K562 (cell line): Measurements from ENCODE around the gene NXPH4. TPM values are rescaled to one million over a fixed set of nuclear protein-coding genes. Genes with fewer than 3 reads are reported as not detected.
A peak's percentile ranks its signal among the peaks of the same experiment; 100 is the strongest.

ENCODE experiments used
- ATAC-seq: fragments of 200-7000 bp; cut with Tn5 transposase; 3 replicates; pipeline ENCODE4 v1.9.1; 2020; ENCODE audit warnings: moderate library complexity
- BruUV-seq: library from RNA; stranded (reverse); fragments of 400-500 nt; replicated peaks from 2 replicates; lab custom pipeline; 2021; lab: Mats Ljungman, UMichigan
- CTCF ChIA-PET: fragments of 300-600 bp; formaldehyde crosslinking; extraction: SDS; loops from one replicate; lab custom pipeline; 2021; ENCODE audit warnings: low intra/inter-chr PET ratio; lab: Yijun Ruan, JAX
- POLR2A ChIA-PET: fragments of 300-600, 350-650 bp; sonication (Branson Sonifier 250); formaldehyde crosslinking; extraction: SDS; loops from one replicate; lab custom pipeline; 2021; ENCODE audit warnings: antibody characterized with exemption, inconsistent platforms; lab: Yijun Ruan, JAX
- DNase-seq, 4 experiments: peaks; one replicate each; pipeline versions ENCODE4 v3.0.0 to v3.0.0-alpha.2; 2011 to 2018; ENCODE audit warnings: low spot score in 3 of 4, mixed read lengths in 3 of 4; ENCODE audit errors: extremely low read depth in 1 of 4
- FAIRE-seq: peaks from 2 replicates; lab custom pipeline; 2011; peaks lifted over from hg19 to GRCh38; lab: Jason Lieb, UNC
- H2AFZ ChIP-seq: 2 replicates; pipeline ENCODE4 v1.6.0; 2011; ENCODE audit warnings: low read depth, low read length, control low read depth, inconsistent platforms
- H3K27ac ChIP-seq: fragments of 200-600 bp; 3 replicates; pipeline ENCODE4 v1.8.0; 2011; ENCODE audit warnings: low read depth, mild to moderate bottlenecking, control low read depth, inconsistent platforms, low read length, moderate library complexity, mixed read lengths; ENCODE audit errors: extremely low read depth
- H3K27me3 ChIP-seq, 2 experiments: fragments of 300-600 bp in 1 of 2; 2 replicates in 1 of 2; 3 replicates in 1 of 2; pipeline versions ENCODE4 v1.6.0 to v1.8.0; 2011; ENCODE audit warnings: inconsistent platforms in 2 of 2, low read length in 2 of 2, mild to moderate bottlenecking in 1 of 2, mixed read lengths in 1 of 2, moderate library complexity in 1 of 2; ENCODE audit not compliant: control insufficient read depth in 2 of 2, insufficient read depth in 2 of 2
- H3K36me3 ChIP-seq: fragments of 300-600 bp; 3 replicates; pipeline ENCODE4 v1.8.0; 2011; ENCODE audit warnings: mild to moderate bottlenecking, low read length, inconsistent platforms; ENCODE audit not compliant: control insufficient read depth, insufficient read depth
- H3K4me1 ChIP-seq, 2 experiments: fragments of 200-600 bp in 1 of 2; replicated peaks in 1 of 2; 2 replicates in 1 of 2; 3 replicates in 1 of 2; pipeline versions ENCODE4 v1.5.1 to v1.8.0; 2011; ENCODE audit warnings: inconsistent platforms in 2 of 2, low read length in 2 of 2, mild to moderate bottlenecking in 1 of 2, mixed read lengths in 1 of 2, moderate library complexity in 1 of 2; ENCODE audit not compliant: control insufficient read depth in 2 of 2, insufficient read depth in 2 of 2
- H3K4me2 ChIP-seq: 2 replicates; pipeline ENCODE4 v1.6.1; 2011; ENCODE audit warnings: low read length, control low read depth, inconsistent platforms, mixed read lengths; ENCODE audit not compliant: insufficient read depth
- H3K4me3 ChIP-seq: fragments of 200-600 bp; sonication (generic), shearing (Covaris generic); 2 replicates; pipeline ENCODE4 v1.5.1; 2016; ENCODE audit warnings: control low read depth, inconsistent platforms
- H3K79me2 ChIP-seq: fragments of 200-600 bp; 3 replicates; pipeline ENCODE4 v1.8.0; 2011; ENCODE audit warnings: low read length, inconsistent platforms; ENCODE audit not compliant: control insufficient read depth, insufficient read depth
- H3K9ac ChIP-seq, 2 experiments: 2 replicates each; pipeline versions ENCODE4 v1.6.0 to v1.6.1; 2011; ENCODE audit warnings: low read depth in 2 of 2, low read length in 2 of 2, control low read depth in 1 of 2, inconsistent platforms in 1 of 2, mild to moderate bottlenecking in 1 of 2, mixed read lengths in 1 of 2; ENCODE audit not compliant: insufficient read depth in 1 of 2
- H3K9me1 ChIP-seq: one replicate; pipeline ENCODE4 v1.6.0; 2011; ENCODE audit warnings: inconsistent platforms, mild to moderate bottlenecking, low read length, moderate library complexity; ENCODE audit not compliant: control insufficient read depth, insufficient read depth
- H3K9me3 ChIP-seq: replicated peaks from 2 replicates; pipeline ENCODE4 v1.5.1; 2011; ENCODE audit warnings: low read depth, low read length, inconsistent platforms; ENCODE audit not compliant: control insufficient read depth, insufficient read depth
- H4K20me1 ChIP-seq: replicated peaks from 2 replicates; pipeline ENCODE4 v1.6.1; 2011; ENCODE audit warnings: low read length, inconsistent platforms, mixed read lengths; ENCODE audit not compliant: control insufficient read depth, insufficient read depth
- EGR1 ChIP-seq: fragments of 450-650 bp; conservative IDR thresholded peaks from 2 replicates; pipeline ENCODE4 v1.6.1; 2017; ENCODE audit warnings: mild to moderate bottlenecking
- ELK3 ChIP-seq: fragments of 450-650 bp; formaldehyde crosslinking; IDR thresholded peaks from 2 replicates; pipeline ENCODE4 v1.4.0; 2020; ENCODE audit warnings: mild to moderate bottlenecking
- OTX1 ChIP-seq: fragments of 450-650 bp; formaldehyde crosslinking; IDR thresholded peaks from 2 replicates; pipeline ENCODE4 v1.4.0; 2022; ENCODE audit warnings: mild to moderate bottlenecking
- ZBTB17 ChIP-seq: fragments of 450-650 bp; formaldehyde crosslinking; IDR thresholded peaks from 2 replicates; pipeline ENCODE4 v1.4.0; 2020; ENCODE audit warnings: mild to moderate bottlenecking
- ZFP1 ChIP-seq: fragments of 450-650 bp; formaldehyde crosslinking; IDR thresholded peaks from 2 replicates; pipeline ENCODE4 v1.4.0; 2020; ENCODE audit warnings: mild to moderate bottlenecking, mixed read lengths
- ZKSCAN8 ChIP-seq: fragments of 200-800 bp; sonication (Bioruptor generic); IDR thresholded peaks from 2 replicates; pipeline ENCODE4 v1.6.1; 2016; ENCODE audit warnings: missing genetic modification characterization, missing compliant biosample characterization
- ZNF436 ChIP-seq: fragments of 250-450, 450-650 bp; sonication (Bioruptor Pico); formaldehyde crosslinking; IDR thresholded peaks from 2 replicates; pipeline ENCODE4 v1.7.0; 2020; ENCODE audit warnings: mild to moderate bottlenecking
- ZNF584 ChIP-seq: fragments of 200-800 bp; sonication (Bioruptor generic); IDR thresholded peaks from 2 replicates; pipeline ENCODE4 v1.6.1; 2016; ENCODE audit warnings: low read depth, mild to moderate bottlenecking, missing genetic modification characterization, missing compliant biosample characterization
- WGBS: fragments of 100-300 bp; shearing (Covaris generic); methylation state at CpG from one replicate; pipeline ENCODE4 v1.1.6; 2016; ENCODE audit warnings: low coverage, mixed read lengths; ENCODE audit not compliant: insufficient coverage; ENCODE audit errors: missing lambda C conversion rate; 5-methylcytosine and 5-hydroxymethylcytosine counted together
- in situ Hi-C: fragments of 300-500 bp; cut with MboI; formaldehyde crosslinking; loops from 4 replicates; pipeline ENCODE4 v1.15.0; 2018; ENCODE audit warnings: inconsistent platforms, mixed read lengths
- intact Hi-C: fragments of 100-400 bp; cut with micrococcal nuclease; formaldehyde crosslinking; loops from 2 replicates; pipeline ENCODE4 v1.14.2; 2022
- polyA plus RNA-seq, 8 experiments: library from polyadenylated mRNA; depleted of rRNA in 4 of 8; stranded (reverse) in 5 of 8; unstranded in 3 of 8; fragments of >200 nt; fragmentation: Nextera tagmentation in 2 of 8; fragmentation: Illumina TruSeq in 1 of 8; extraction: Ambion mirVana in 2 of 8; extraction: Trizol in 1 of 8; gene quantifications; 2 replicates each; pipeline versions ENCODE4 v1.2.1 to v1.2.3, GENCODE V29; 2011 to 2014; ENCODE audit warnings: inconsistent platforms in 1 of 8, missing spikeins in 1 of 8
- total RNA-seq, 7 experiments: library from RNA; depleted of rRNA in 6 of 7; stranded (reverse); fragments of >200 nt in 6 of 7; fragmentation: Illumina TruSeq in 2 of 7; extraction: Trizol in 2 of 7; gene quantifications; 2 replicates each; pipeline versions ENCODE4 v1.2.1 to v1.2.3, GENCODE V29; 2011 to 2021; ENCODE audit warnings: low replicate concordance in 1 of 7
- TF ChIP-seq, protein P1 (sequence below): fragments of 450-650 bp; conservative IDR thresholded peaks from 2 replicates; pipeline ENCODE4 v1.6.1; 2016; ENCODE audit warnings: missing genetic modification characterization, low read depth, mild to moderate bottlenecking, missing compliant biosample characterization, moderate library complexity
- TF ChIP-seq, protein P2 (sequence below): fragments of 250-450 bp; sonication (Bioruptor Pico); IDR thresholded peaks from 2 replicates; pipeline ENCODE4 v1.9.0; 2021; ENCODE audit warnings: mild to moderate bottlenecking

Gene NXPH4
- total and polyA plus RNA-seq, 9 of the 15 experiments (the other 6 are each of a cell fraction or from before 2014, with no cell fraction given): 0.49 to 2.7 (median 1.1) TPM; not detected in 4

- ATAC-seq (no peak), DNase-seq (no peak), FAIRE-seq (no peak)
- WGBS: 6% methylated on average over 11 of the region's 16 CpGs
- no peaks in the 10 kb centered on the region for H3K9me3 ChIP-seq
- in situ Hi-C loops (no loop called here), intact Hi-C loops (no loop called here)
- peaks cover 49 to 86% of the 10 kb centered on the region in 2 experiments; a peak in 4 of 5 replicates for H3K27me3 ChIP-seq
- TF ChIP-seq ZNF584 (CRISPR knock-in tag) (no peak), EGR1 (peak; percentile 24; the same call in 1 of the 2 replicates)
- H3K9ac ChIP-seq: no peak overlapping the region
- H3K4me1 ChIP-seq: peaks cover 0 to 62% of the 10 kb centered on the region in 2 experiments; a peak in 2 of 5 replicates
- H3K4me2 ChIP-seq: no peak overlapping the region
- POLR2A ChIA-PET: interaction anchor here (0.8 to 1.4 kb wide), 3 partner anchors 11 to 66 kb away, joined by 3 to 4 read pairs (median 3); no protein-coding TSS in a partner anchor
- H3K4me3 ChIP-seq: no peak overlapping the region
- no peak overlapping the region for H3K27ac ChIP-seq
- H2AFZ ChIP-seq: no peak overlapping the region
- BruUV-seq: no TSS peak
- CTCF ChIA-PET: no interaction called here
- no peaks in the 10 kb centered on the region for H3K36me3 ChIP-seq
- peaks cover 3% of the 10 kb centered on the region for H3K9me1 ChIP-seq
- no peaks in the 10 kb centered on the region for H3K79me2 ChIP-seq
- peaks cover 33% of the 10 kb centered on the region for H4K20me1 ChIP-seq
Measured at GRCh38 chr12:57192920-57193319, 23.7 kb upstream of the NXPH4 start.

DNA sequence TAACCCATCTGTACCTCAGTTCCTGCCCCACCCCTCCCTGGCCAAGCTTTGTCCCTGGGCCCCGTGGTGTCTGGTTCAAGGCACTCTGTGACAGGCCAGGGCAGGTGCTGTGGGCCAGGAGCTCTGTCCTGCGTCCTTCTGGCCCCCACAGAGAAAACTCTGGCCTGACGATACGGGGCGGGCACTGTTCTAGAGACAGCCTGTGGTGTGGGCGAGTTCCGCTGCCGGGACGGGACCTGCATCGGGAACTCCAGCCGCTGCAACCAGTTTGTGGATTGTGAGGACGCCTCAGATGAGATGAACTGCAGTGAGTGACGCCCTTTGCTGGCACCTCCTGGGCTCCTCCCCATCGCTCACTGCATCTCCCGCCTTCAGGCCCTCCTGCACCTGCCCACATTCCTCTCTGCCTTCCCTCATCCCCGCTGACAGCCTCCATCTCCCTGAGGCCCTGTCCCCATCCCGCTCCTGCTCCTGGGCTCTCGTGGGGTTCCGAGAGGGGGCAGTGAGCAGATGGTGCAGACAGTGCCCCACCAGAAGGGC lies 22.8 kb upstream of the NXPH4 start:
- no peak overlapping the region for H3K4me2 ChIP-seq
- no peaks in the 10 kb centered on the region for H3K9me3 ChIP-seq
- H3K27ac ChIP-seq: no peak overlapping the region
- H3K79me2 ChIP-seq: no peaks in the 10 kb centered on the region
- peaks cover 3% of the 10 kb centered on the region for H3K9me1 ChIP-seq
- FAIRE-seq (no peak), ATAC-seq (no peak), DNase-seq (no peak)
- H3K36me3 ChIP-seq: no peaks in the 10 kb centered on the region
- H3K27me3 ChIP-seq: peaks cover 56 to 86% of the 10 kb centered on the region in 2 experiments; a peak in 4 of 5 replicates
- no peak overlapping the region for H3K4me3 ChIP-seq
- WGBS: 11% methylated on average over 17 of the region's 19 CpGs
- intact Hi-C loops: no loop called here
- POLR2A ChIA-PET: interaction anchor here (1.4 kb wide), 1 partner anchor 18 kb away, joined by 3 read pairs; no protein-coding TSS in a partner anchor
- CTCF ChIA-PET: no interaction called here
- no peak overlapping the region for H2AFZ ChIP-seq
- no peak overlapping the region for H3K9ac ChIP-seq
- peaks cover 0 to 66% of the 10 kb centered on the region in 2 experiments; a peak in 2 of 5 replicates for H3K4me1 ChIP-seq
- H4K20me1 ChIP-seq: peaks cover 41% of the 10 kb centered on the region
- BruUV-seq: no TSS peak
- in situ Hi-C loops: no loop called here
- TF ChIP-seq ZBTB17 (CRISPR knock-in tag): no peak
- TF ChIP-seq, protein P1, sequence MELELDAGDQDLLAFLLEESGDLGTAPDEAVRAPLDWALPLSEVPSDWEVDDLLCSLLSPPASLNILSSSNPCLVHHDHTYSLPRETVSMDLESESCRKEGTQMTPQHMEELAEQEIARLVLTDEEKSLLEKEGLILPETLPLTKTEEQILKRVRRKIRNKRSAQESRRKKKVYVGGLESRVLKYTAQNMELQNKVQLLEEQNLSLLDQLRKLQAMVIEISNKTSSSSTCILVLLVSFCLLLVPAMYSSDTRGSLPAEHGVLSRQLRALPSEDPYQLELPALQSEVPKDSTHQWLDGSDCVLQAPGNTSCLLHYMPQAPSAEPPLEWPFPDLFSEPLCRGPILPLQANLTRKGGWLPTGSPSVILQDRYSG (tag): no peak
- no peak for TF ChIP-seq OTX1 (CRISPR knock-in tag)
- TF ChIP-seq ZNF436: no peak
- no peak for TF ChIP-seq ZFP1 (CRISPR knock-in tag)
- TF ChIP-seq ELK3 (CRISPR knock-in tag): no peak
- TF ChIP-seq, protein P2, sequence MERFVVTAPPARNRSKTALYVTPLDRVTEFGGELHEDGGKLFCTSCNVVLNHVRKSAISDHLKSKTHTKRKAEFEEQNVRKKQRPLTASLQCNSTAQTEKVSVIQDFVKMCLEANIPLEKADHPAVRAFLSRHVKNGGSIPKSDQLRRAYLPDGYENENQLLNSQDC: no peak
- no peak for TF ChIP-seq ZKSCAN8 (CRISPR knock-in tag)
